Activated naive CD8-positive, alpha-beta T cell (primary cell): Measurements from ENCODE around the gene OR8K1.

Experiments
- H3K27ac Mint-ChIP-seq: one replicate; pipeline ENCODE4 v1.8.0; 2021; ENCODE audit warnings: mixed read lengths
- H3K27me3 Mint-ChIP-seq: one replicate; pipeline ENCODE4 v1.8.0; 2021; ENCODE audit warnings: mixed read lengths
- H3K36me3 Mint-ChIP-seq: one replicate; pipeline ENCODE4 v1.8.0; 2021; ENCODE audit warnings: mixed read lengths
- H3K4me1 Mint-ChIP-seq: one replicate; pipeline ENCODE4 v1.8.0; 2021; ENCODE audit warnings: low read depth, mixed read lengths
- H3K4me3 Mint-ChIP-seq: one replicate; pipeline ENCODE4 v1.8.0; 2021; ENCODE audit warnings: mild to moderate bottlenecking, mixed read lengths
- H3K9me3 Mint-ChIP-seq: one replicate; pipeline ENCODE4 v1.8.0; 2021; ENCODE audit warnings: low read depth, mixed read lengths

Gene OR8K1

DNA sequence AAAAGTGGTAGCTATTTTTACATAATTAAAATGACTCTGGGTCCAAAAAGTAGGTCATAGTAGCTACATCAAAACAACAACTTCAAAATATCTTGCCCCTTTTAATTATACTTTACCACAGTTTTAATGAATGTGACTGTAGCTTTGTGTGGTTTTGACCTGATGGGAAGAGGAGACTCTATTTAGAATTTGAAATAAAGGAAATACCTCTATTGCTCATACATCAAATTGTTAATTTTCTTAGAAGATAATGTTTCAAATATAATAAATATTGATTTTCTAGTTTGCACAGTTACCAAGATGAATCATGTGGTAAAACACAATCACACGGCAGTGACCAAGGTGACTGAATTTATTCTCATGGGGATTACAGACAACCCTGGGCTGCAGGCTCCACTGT is at the start of gene OR8K1:
Gene OR8K1, plus strand, starts transcription at position 301 of the 400 bp plus-strand sequence. Its CDS starts 0 bp downstream, at position 301.
- H3K27ac Mint-ChIP-seq, result no peak within 1 kb of the TSS
- H3K36me3 Mint-ChIP-seq, result no peaks in the 10 kb centered on the region
- H3K9me3 Mint-ChIP-seq, result peaks cover 27% of the 10 kb centered on the region
- H3K4me3 Mint-ChIP-seq, result no peak within 1 kb of the TSS
- no peaks in the 10 kb centered on the region for H3K27me3 Mint-ChIP-seq
- no peaks in the 10 kb centered on the region for H3K4me1 Mint-ChIP-seq

DNA sequence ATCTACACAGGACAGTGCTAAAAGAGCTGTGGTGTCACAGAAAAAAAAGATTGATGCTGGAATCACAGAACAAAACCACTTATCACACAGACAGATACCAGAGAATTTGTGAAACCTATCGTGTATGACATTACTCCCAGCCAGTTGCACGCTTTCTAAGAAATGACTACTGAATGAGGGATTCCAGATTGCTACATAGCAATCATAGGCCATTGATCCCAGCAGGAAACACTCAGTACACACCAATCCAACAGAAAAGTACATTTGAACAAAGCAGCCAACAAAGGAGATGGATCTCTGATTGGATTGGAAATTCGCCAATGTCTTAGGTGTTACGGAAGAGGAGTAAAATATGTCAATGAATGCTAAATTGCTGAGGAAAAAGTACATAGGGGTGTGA is 48.9 kb upstream of the OR8K1 start:
- Mint-ChIP-seq H3K4me1 (no peaks in the 10 kb centered on the region), H3K9me3 (no peaks in the 10 kb centered on the region), H3K4me3 (no peak overlapping the region), H3K36me3 (no peaks in the 10 kb centered on the region), H3K27ac (no peak overlapping the region), H3K27me3 (no peaks in the 10 kb centered on the region)

DNA sequence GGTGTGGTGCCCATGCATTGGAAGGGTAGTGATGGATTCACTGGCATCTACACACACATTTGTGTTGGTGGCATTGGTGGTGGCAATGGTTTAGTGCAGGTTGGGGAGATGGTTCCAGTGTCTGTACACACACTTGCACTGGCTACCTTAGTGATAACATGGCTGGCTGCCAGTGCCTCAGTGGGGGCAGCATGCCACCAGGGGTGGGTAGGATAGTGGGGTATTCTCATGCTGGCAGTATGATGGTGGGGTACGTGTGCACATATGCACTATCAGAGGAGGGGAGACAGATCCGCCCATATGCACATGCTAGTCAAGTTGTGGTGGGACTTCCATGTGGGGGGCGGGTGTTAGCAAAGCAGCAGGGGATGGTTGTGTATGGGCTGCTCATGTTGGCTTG is 38.0 kb upstream of the OR8K1 start:
- Mint-ChIP-seq H3K27ac (no peak overlapping the region), H3K4me1 (no peaks in the 10 kb centered on the region), H3K4me3 (no peak overlapping the region), H3K27me3 (no peaks in the 10 kb centered on the region), H3K9me3 (peaks cover 34% of the 10 kb centered on the region), H3K36me3 (no peaks in the 10 kb centered on the region)

DNA sequence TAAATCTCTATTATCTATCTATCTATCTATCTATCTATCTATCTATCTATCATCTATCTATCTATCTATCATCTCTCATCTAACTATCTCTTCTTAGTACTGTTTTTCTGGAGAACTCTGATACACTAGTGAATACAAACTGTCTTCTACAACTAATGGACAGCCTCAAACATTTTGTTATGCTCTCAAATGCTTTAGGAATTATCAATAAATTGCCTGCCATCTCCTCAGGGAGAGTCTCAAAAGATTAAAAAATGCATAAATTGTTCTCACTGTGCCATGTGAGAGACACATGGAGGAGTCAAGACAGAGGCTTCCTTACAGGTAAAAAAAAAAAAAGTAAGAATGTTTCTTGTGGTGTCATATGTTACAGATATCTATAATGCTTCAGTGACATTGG is 31.0 kb upstream of the OR8K1 start, which contains the start of gene OR8K3:
Gene OR8K3, plus strand, starts transcription at position 301 of the 400 bp plus-strand sequence. CDS start 3,163 bp downstream, outside the sequence.
- Mint-ChIP-seq H3K27ac (no peak within 1 kb of the TSS), H3K4me1 (no peaks in the 10 kb centered on the region), H3K4me3 (no peak within 1 kb of the TSS), H3K27me3 (no peaks in the 10 kb centered on the region), H3K36me3 (no peaks in the 10 kb centered on the region), H3K9me3 (peaks cover 11% of the 10 kb centered on the region)

DNA sequence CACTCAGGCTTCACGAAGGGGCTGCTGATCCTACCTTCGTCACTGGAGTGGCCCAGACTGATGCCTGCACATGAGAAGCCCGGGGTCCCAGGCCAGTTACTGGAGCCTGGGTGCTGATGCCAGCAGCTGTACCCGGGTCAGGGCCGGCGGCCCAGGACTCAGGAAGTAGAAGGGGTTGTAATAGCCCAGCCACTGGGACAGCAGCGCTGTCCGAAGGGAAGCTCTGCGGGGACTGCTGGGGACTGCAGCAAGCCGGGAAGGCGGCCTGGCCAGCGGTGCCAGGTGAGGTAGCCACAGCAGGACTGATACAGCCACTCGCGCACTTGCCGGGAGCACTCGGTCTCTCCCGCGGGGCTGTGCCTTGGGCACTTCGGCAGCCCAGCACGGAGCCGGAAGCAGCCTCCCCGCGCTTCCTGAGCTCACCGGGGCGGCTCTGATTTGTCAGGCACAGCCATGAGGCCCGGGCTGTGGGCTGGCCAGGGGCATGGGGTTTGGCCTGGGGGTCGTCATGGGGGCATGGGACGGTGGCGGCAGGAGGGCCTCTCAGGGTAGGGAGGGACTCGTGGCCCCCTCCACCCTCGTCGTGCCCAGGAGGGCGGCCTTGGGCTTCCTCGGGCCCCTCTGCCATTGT is 13.9 kb upstream of the OR8K1 start:
- Mint-ChIP-seq H3K27ac (no peak overlapping the region), H3K27me3 (no peaks in the 10 kb centered on the region), H3K4me3 (no peak overlapping the region), H3K4me1 (no peaks in the 10 kb centered on the region), H3K9me3 (peaks cover 4% of the 10 kb centered on the region), H3K36me3 (no peaks in the 10 kb centered on the region)

DNA sequence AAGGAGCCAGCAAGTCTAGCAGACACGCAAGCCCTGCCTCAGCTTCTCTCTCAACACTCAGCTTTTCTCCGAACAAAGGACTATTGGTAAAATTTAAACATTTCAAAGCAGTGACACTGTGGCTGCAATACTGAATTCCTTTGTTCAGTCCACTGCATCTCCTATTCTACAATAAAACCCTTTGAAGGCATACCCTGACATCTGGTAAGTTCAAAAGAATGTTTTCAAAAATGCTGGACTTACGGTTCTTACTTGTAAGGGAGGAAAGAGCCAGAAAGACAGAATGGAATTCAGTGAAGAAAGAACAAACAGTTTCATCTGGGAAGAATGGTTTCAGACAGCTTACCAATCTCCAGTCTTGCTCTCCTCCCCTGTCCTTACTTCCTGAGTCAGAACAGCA is 12.7 kb upstream of the OR8K1 start:
- H3K27ac Mint-ChIP-seq, result no peak overlapping the region
- H3K4me1 Mint-ChIP-seq, result no peaks in the 10 kb centered on the region
- no peaks in the 10 kb centered on the region for H3K27me3 Mint-ChIP-seq
- H3K9me3 Mint-ChIP-seq, result peaks cover 8% of the 10 kb centered on the region
- no peaks in the 10 kb centered on the region for H3K36me3 Mint-ChIP-seq
- no peak overlapping the region for H3K4me3 Mint-ChIP-seq

DNA sequence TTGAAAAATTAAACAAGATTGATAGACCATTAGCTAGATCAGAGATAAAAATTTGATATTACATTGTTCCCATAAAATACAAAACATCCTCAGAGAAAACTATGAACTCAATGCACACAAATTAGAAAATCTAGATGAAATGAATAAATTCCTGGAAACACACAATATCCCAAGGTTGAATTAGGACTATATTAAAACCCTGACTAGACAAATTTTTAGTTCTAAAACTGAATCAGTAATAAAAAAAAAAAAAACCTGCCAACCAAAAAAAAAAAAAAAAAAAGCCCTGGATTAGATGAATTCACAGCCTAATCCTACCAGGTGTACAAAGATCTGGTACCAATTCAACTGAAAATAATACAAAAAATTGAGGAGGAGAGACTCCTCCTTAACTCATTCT is 5.5 kb upstream of the OR8K1 start:
- H3K9me3 Mint-ChIP-seq, result peaks cover 33% of the 10 kb centered on the region
- H3K27ac Mint-ChIP-seq, result no peak overlapping the region
- no peak overlapping the region for H3K4me3 Mint-ChIP-seq
- H3K27me3 Mint-ChIP-seq, result no peaks in the 10 kb centered on the region
- H3K4me1 Mint-ChIP-seq, result no peaks in the 10 kb centered on the region
- H3K36me3 Mint-ChIP-seq, result no peaks in the 10 kb centered on the region

DNA sequence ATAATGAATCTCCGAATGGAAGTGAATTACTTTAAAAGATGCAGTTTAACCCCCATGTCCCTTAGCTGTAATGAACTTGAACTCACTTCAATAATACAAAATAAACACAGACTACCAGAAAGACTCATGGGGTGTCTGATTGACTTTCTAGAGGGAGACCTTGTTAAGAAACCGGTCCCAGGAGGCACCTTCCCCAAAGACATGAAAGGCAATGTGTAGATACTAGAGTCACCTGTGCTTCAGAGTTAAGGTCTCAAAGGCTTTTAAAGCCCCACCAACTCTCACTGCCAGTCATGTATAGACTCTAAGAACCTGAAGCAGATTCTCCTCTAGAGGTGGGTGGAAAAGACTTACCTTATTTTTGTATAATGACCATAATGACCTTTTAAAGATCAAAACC is 8.2 kb downstream of the OR8K1 start, which contains the start of gene OR8J1:
Gene OR8J1, plus strand, starts transcription at position 301 of the 400 bp plus-strand sequence. CDS start 5,956 bp downstream, outside the sequence.
- Mint-ChIP-seq H3K9me3 (peaks cover 4% of the 10 kb centered on the region), H3K27me3 (no peaks in the 10 kb centered on the region), H3K4me3 (no peak within 1 kb of the TSS), H3K36me3 (no peaks in the 10 kb centered on the region), H3K27ac (no peak within 1 kb of the TSS), H3K4me1 (no peaks in the 10 kb centered on the region)

DNA sequence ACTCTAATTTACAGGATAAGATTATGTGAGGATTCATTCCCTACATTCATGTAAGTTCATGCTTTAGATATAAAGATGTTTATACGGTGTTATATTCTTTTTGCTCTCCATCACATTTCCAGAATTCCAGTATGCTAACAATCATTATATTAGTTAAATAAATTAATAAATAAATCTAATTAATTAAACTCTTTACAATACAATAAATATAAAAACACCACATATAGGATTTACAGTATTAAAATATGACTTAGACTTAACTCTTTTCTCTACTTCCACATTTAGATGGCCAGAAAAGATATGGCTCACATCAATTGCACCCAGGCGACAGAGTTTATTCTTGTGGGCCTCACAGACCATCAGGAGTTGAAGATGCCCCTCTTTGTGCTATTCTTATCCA is 29.5 kb downstream of the OR8K1 start, which contains the start of gene OR8U1:
Gene OR8U1, plus strand, starts transcription at position 301 of the 400 bp plus-strand sequence. Its CDS starts 0 bp downstream, at position 301.
- H3K27me3 Mint-ChIP-seq, result no peaks in the 10 kb centered on the region
- peaks cover 19% of the 10 kb centered on the region for H3K9me3 Mint-ChIP-seq
- no peak within 1 kb of the TSS for H3K27ac Mint-ChIP-seq
- no peak within 1 kb of the TSS for H3K4me3 Mint-ChIP-seq
- H3K4me1 Mint-ChIP-seq, result no peaks in the 10 kb centered on the region
- H3K36me3 Mint-ChIP-seq, result no peaks in the 10 kb centered on the region

DNA sequence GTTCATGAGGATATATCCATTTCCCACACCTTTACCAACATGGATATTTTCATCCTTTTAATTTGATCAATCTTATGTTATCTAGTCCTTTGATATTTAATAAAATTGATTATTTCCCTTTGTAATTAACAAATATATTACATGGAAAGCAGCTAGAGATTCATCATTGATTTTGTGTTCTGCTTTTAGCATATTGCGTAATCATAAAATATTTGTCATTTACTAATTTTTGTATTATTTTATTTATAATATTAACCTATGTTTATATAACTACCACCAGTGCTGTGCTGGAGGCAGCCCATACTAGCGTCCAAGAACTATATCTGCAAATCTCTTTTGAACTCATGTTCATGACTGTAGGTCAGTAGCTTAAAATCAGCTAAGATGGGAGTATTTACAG is 34.3 kb downstream of the OR8K1 start:
- Mint-ChIP-seq H3K4me1 (no peaks in the 10 kb centered on the region), H3K9me3 (peaks cover 21% of the 10 kb centered on the region), H3K27ac (no peak overlapping the region), H3K4me3 (no peak overlapping the region), H3K36me3 (no peaks in the 10 kb centered on the region), H3K27me3 (no peaks in the 10 kb centered on the region)

DNA sequence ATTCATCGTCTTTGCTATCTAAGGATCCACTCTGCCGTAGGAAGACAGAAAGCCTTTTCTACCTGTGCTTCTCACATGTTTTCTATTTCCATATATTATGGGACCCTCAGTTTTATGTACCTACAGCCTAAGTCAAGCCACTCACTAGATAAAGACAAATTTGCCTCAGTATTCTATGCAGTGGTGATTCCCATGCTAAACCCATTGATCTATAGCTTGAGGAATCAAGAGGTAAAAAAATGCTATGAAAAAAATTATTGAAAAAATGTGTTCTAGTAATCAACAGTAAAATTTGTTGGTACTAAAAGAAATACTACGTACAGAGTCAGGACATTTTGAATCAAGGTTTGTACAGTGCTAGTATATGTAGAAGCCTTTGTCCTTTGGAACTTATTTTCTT is 48.5 kb downstream of the OR8K1 start:
- no peak overlapping the region for H3K4me3 Mint-ChIP-seq
- no peaks in the 10 kb centered on the region for H3K27me3 Mint-ChIP-seq
- H3K27ac Mint-ChIP-seq, result no peak overlapping the region
- H3K4me1 Mint-ChIP-seq, result no peaks in the 10 kb centered on the region
- H3K36me3 Mint-ChIP-seq, result no peaks in the 10 kb centered on the region
- H3K9me3 Mint-ChIP-seq, result peaks cover 16% of the 10 kb centered on the region

DNA sequence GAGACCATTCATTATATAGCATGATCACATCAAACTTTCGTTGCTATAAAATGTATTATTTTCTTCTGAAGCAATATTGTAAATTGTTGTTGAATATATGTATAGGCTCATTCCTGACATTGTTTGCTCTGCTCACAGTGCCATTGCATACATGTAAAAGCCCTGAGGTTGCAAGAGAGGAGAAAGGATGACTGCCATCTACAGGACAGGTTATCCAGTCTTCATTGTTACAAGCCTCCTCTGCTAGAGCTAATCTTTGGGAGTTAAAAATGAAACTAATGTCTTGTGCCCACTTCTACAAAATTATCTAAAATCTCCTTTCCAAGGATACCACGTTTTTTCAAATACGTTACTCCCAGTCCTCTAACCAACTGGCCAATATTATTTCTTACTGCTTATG is 50.2 kb downstream of the OR8K1 start:
- no peak overlapping the region for H3K4me3 Mint-ChIP-seq
- H3K27me3 Mint-ChIP-seq, result no peaks in the 10 kb centered on the region
- H3K27ac Mint-ChIP-seq, result no peak overlapping the region
- H3K4me1 Mint-ChIP-seq, result no peaks in the 10 kb centered on the region
- H3K9me3 Mint-ChIP-seq, result peaks cover 16% of the 10 kb centered on the region
- H3K36me3 Mint-ChIP-seq, result no peaks in the 10 kb centered on the region
